ENCODE data around the gene CPAMD8. TPM values are rescaled to one million over a fixed set of nuclear protein-coding genes. Genes with fewer than 3 reads are reported as not detected.
"Not testable (repeated sequence)": the region's sequence is repeated elsewhere in the genome, so short reads cannot be mapped to it uniquely, and the experiment has no call there.

The CPAMD8 gene
- total RNA-seq, 3 donors from 2014 or later, result 2.3 to 5.8 (median 3.1) TPM

DNA sequence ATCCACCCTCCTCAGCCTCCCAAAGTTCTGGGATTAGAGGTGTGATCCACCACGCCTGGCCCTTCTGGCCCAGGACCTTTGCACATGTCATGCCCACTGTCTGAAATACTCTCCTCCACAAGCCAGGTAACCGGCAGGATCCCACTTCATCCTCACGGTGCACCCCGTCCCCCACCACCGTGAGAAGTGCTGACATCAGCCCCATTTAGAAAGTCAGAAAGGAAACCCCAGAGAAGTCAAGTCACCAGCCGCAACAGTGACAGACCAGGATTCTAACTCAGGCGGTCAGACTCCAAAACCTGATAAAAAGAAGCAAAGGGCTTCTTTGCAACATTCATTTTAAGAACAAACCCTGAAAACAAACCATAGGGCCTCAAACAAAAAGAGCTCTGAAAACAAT lies 3.9 kb downstream of the CPAMD8 start:
- DNase-seq (no peak), ATAC-seq (no peak)
- Histone ChIP-seq H3K4me3 (no peak overlapping the region), H3K4me1 (ENCODE audit: low read depth) (no peaks in the 10 kb centered on the region), H3K9me3 (peaks cover 4% of the 10 kb centered on the region), H3K36me3 (ENCODE audit: low read depth) (no peaks in the 10 kb centered on the region)
- TF ChIP-seq, protein P1, sequence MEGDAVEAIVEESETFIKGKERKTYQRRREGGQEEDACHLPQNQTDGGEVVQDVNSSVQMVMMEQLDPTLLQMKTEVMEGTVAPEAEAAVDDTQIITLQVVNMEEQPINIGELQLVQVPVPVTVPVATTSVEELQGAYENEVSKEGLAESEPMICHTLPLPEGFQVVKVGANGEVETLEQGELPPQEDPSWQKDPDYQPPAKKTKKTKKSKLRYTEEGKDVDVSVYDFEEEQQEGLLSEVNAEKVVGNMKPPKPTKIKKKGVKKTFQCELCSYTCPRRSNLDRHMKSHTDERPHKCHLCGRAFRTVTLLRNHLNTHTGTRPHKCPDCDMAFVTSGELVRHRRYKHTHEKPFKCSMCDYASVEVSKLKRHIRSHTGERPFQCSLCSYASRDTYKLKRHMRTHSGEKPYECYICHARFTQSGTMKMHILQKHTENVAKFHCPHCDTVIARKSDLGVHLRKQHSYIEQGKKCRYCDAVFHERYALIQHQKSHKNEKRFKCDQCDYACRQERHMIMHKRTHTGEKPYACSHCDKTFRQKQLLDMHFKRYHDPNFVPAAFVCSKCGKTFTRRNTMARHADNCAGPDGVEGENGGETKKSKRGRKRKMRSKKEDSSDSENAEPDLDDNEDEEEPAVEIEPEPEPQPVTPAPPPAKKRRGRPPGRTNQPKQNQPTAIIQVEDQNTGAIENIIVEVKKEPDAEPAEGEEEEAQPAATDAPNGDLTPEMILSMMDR (IDR thresholded peaks at IDR 0.05), result no peak
- intact Hi-C loops (cut with DNase I, micrococcal nuclease), result no loop called here

DNA sequence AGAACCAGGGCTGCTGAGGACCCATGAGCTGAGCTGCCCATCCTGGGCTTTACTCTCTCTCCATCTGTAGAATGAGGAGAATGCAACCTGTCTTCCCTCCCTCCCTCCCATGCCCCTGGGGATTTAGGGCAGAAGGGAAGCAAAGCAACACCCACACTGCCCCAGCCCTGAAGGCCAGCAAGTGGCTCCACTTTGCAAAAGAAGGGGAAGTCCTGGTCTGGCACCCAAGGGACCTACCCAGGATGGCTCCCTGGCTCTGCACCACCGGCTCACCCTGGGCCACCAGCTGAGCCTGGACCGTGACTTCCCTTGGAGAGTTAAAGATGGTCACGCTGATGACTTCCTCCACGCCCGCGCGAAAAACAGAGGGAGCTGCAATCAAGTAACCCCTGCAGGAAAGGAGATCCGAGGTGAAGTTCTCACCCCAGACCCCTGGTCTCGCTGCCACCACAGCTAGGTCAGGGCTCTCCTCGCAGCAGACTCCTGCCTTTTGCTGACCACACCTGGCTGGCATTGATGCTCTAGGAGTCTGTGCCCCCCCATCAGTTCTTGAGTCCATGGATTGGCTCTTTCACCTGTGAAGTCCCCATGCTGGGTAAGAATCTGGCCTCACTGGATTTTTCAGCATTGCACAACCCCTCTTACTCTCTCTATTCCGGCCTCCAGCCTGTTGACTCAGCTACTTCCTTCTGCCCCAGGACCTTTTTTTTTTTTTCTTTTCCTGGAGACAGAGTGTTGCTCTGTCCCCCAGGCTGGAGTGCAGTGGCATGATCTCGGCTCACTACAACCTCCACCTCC lies 4.6 kb downstream of the CPAMD8 start:
- no peaks in the 10 kb centered on the region for H3K4me1 ChIP-seq (ENCODE audit: low read depth)
- intact Hi-C loops (cut with DNase I, micrococcal nuclease), result no loop called here
- no peak for DNase-seq
- no peaks in the 10 kb centered on the region for H3K36me3 ChIP-seq (ENCODE audit: low read depth)
- TF ChIP-seq, protein P1 (IDR thresholded peaks at IDR 0.05), result no peak
- peak; percentile 43 for ATAC-seq
- H3K9me3 ChIP-seq, result peaks cover 4% of the 10 kb centered on the region
- no peak overlapping the region for H3K4me3 ChIP-seq

DNA sequence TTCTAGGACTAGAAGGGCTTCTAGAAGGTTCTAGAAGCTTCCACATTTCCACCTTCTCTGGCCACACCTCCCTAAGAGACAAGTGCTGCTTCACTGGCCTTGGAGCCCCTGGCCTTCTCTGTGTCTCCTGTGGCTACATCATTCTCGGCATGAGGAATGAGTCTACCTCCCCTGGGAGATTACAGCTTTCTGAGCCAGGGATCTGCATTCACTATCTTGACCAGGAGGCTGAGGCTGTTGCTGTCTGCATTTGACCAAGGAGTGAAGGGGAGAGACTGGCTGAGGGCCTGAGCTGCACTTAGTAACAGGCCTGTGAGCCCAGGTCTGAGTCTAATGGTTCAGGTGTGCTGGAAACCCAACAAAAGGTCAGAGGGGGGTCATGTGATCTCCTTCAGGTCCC lies 5.3 kb downstream of the CPAMD8 start:
- DNase-seq, result no peak
- ATAC-seq, result no peak
- Histone ChIP-seq H3K4me1 (ENCODE audit: low read depth) (no peaks in the 10 kb centered on the region), H3K4me3 (no peak overlapping the region), H3K36me3 (ENCODE audit: low read depth) (no peaks in the 10 kb centered on the region), H3K9me3 (peaks cover 4% of the 10 kb centered on the region)
- TF ChIP-seq, protein P1 (IDR thresholded peaks at IDR 0.05), result no peak
- intact Hi-C loops (cut with DNase I, micrococcal nuclease), result no loop called here

- DNase-seq (no peak), ATAC-seq (no peak)
- Histone ChIP-seq H3K36me3 (ENCODE audit: low read depth) (no peaks in the 10 kb centered on the region), H3K4me1 (ENCODE audit: low read depth) (no peaks in the 10 kb centered on the region), H3K9me3 (peaks cover 4% of the 10 kb centered on the region), H3K4me3 (no peak overlapping the region)
- intact Hi-C loops (cut with DNase I, micrococcal nuclease), result no loop called here
- TF ChIP-seq, protein P1 (IDR thresholded peaks at IDR 0.05), result no peak
Measured at GRCh38 chr19:17020823-17021222, 5.8 kb downstream of the CPAMD8 start.

- Histone ChIP-seq H3K4me1 (ENCODE audit: low read depth) (no peaks in the 10 kb centered on the region), H3K36me3 (ENCODE audit: low read depth) (no peaks in the 10 kb centered on the region), H3K4me3 (no peak overlapping the region), H3K9me3 (peaks cover 4% of the 10 kb centered on the region)
- no peak for ATAC-seq
- TF ChIP-seq, protein P1 (IDR thresholded peaks at IDR 0.05), result no peak
- DNase-seq, result no peak
- intact Hi-C loops (cut with DNase I, micrococcal nuclease), result no loop called here
Measured at GRCh38 chr19:17020385-17020784, 6.2 kb downstream of the CPAMD8 start.

DNA sequence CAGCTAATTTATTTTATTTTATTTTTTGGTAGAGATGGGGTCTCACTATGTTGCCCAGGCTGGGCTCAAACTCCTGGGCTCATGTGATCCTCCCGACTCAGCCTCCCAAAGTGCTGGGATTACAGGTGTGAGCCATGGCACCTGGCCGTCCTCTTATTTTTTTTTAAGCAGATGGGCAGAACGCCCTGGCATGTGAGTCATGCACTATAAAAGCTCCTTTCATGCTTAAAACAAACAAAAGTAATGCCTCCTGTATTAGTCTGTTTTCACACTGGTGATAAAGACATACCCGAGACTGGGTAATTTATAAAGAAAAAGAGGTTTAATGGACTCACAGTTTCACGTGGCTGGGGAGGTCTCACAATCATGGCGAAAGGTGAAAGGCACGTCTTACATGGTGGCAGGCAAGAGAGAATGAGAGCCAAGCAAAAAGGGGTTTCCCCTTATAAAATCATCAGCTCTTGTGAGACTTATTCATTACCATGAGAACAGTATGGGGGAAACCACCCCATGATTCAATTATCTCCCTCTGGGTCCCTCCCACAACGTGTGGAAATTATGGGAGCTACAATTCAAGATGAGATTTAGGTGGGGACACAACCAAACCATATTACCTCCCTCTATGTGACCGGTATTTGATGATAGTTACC lies 12.3 kb downstream of the CPAMD8 start:
- DNase-seq; H3K4me1 ChIP-seq (ENCODE audit: low read depth); H3K4me3 ChIP-seq; H3K36me3 ChIP-seq (ENCODE audit: low read depth); H3K9me3 ChIP-seq; intact Hi-C loops (cut with DNase I, micrococcal nuclease): not testable (repeated sequence)
- peak; percentile 78 for ATAC-seq

All from mucosa of descending colon (tissue), 3 donors.